ENCODE measurements around the gene LHPP.

DNA sequence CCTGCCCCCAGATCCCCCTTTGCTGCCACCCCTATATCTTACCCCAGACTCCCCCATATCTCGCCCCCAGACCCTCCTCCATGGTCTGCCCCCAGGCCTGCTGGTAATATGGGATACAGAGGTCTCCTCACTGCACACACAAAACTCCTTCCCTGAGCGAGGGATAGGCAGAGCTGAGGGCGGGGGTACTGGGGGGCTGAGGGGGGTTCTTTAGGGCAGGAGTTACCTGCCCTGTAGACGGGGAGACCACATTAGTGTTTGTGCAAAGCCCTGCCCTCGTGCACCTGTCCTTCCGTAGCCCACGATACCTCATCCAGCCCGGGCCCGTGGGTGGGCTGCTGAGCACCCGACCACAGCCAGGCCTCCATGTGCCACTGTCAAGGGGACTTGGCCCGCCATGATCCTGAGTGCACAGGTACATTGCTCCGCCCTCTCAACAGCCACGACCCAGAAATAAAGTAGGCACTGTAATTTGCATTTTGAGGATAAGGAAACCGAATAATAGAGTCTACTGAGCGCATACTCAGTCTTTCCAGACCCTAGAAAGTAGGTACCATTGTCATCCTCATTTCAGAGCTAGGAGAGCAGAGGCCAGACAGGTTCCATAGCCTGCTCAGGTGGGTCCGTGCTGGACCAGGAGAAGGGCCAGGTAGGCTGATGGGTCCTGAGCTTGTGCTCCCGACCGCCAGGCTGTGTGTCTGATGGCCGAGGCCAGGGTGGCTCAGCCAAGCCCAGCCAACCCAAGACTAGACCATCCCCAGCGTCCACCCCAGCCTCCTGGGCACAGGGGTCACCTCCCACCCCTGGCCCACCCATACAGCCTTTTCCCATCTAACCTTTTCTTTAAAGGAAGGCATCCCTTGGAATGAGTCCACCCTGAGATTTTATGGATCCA is 115.2 kb downstream of the LHPP start:
- TF ChIP-seq, protein P1, sequence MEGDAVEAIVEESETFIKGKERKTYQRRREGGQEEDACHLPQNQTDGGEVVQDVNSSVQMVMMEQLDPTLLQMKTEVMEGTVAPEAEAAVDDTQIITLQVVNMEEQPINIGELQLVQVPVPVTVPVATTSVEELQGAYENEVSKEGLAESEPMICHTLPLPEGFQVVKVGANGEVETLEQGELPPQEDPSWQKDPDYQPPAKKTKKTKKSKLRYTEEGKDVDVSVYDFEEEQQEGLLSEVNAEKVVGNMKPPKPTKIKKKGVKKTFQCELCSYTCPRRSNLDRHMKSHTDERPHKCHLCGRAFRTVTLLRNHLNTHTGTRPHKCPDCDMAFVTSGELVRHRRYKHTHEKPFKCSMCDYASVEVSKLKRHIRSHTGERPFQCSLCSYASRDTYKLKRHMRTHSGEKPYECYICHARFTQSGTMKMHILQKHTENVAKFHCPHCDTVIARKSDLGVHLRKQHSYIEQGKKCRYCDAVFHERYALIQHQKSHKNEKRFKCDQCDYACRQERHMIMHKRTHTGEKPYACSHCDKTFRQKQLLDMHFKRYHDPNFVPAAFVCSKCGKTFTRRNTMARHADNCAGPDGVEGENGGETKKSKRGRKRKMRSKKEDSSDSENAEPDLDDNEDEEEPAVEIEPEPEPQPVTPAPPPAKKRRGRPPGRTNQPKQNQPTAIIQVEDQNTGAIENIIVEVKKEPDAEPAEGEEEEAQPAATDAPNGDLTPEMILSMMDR (conservative IDR thresholded peaks at IDR 0.05; ENCODE audit: low read depth, low read length), result no peak
- TF ChIP-seq EZH2phosphoT487 (IDR thresholded peaks at IDR 0.05; ENCODE audit: borderline replicate concordance, low read length), result no peak
